ENCODE measurements around the gene SEH1L.
A peak's percentile ranks its signal among the peaks of the same experiment; 100 is the strongest.
"Not testable (repeated sequence)": the region's sequence is repeated elsewhere in the genome, so short reads cannot be mapped to it uniquely, and the experiment has no call there.

Gene SEH1L

GRCh38 chr18:12996661-12997292 is 49.0 kb downstream of the SEH1L start:
- no peak for DNase-seq

GRCh38 chr18:12997330-12997729 is 49.5 kb downstream of the SEH1L start:
- not testable (repeated sequence) for DNase-seq

- DNase-seq: no peak
Measured at GRCh38 chr18:12998332-12999060, 50.7 kb downstream of the SEH1L start.

GRCh38 chr18:13003466-13003896 is 55.7 kb downstream of the SEH1L start:
- DNase-seq: peak; percentile 10

GRCh38 chr18:13004396-13004795 is 56.6 kb downstream of the SEH1L start:
- DNase-seq: no peak

- no peak for DNase-seq
Measured at GRCh38 chr18:13005289-13005688, 57.5 kb downstream of the SEH1L start.

GRCh38 chr18:13006531-13007247 is 58.9 kb downstream of the SEH1L start:
- no peak for DNase-seq

GRCh38 chr18:13007248-13007560 is 59.4 kb downstream of the SEH1L start:
- DNase-seq: no peak

- no peak for DNase-seq
Measured at GRCh38 chr18:13011719-13012118, 63.9 kb downstream of the SEH1L start.

GRCh38 chr18:13014232-13014631 is 66.4 kb downstream of the SEH1L start:
- no peak for DNase-seq

GRCh38 chr18:13014818-13015217 is 67.0 kb downstream of the SEH1L start:
- DNase-seq: no peak

- DNase-seq: no peak
Measured at GRCh38 chr18:13017247-13017875, 69.5 kb downstream of the SEH1L start.

- DNase-seq: no peak
Measured at GRCh38 chr18:13018374-13018773, 70.6 kb downstream of the SEH1L start.

- DNase-seq: no peak
Measured at GRCh38 chr18:13019301-13019700, 71.5 kb downstream of the SEH1L start.

- DNase-seq: no peak
Measured at GRCh38 chr18:13022644-13023043, 74.8 kb downstream of the SEH1L start.

- no peak for DNase-seq
Measured at GRCh38 chr18:13025233-13025632, 77.4 kb downstream of the SEH1L start.

GRCh38 chr18:13026583-13027270 is 78.9 kb downstream of the SEH1L start:
- DNase-seq: no peak

GRCh38 chr18:13028869-13029268 is 81.1 kb downstream of the SEH1L start:
- no peak for DNase-seq

GRCh38 chr18:13032173-13032572 is 84.4 kb downstream of the SEH1L start:
- no peak for DNase-seq

- no peak for DNase-seq
Measured at GRCh38 chr18:13035249-13035914, 87.6 kb downstream of the SEH1L start.

GRCh38 chr18:13036622-13037320 is 89.0 kb downstream of the SEH1L start:
- DNase-seq: no peak

Measured in CD4-positive, alpha-beta T cell treated with Interleukin-17A for 4 hours (primary cell).